ENCODE results near the gene TULP1. TPM values are rescaled to one million over a fixed set of nuclear protein-coding genes. Genes with fewer than 3 reads are reported as not detected.

TULP1 gene
- total and polyA plus RNA-seq, 2 of the 4 experiments (the other 2 are of a cell fraction) = not detected

DNA sequence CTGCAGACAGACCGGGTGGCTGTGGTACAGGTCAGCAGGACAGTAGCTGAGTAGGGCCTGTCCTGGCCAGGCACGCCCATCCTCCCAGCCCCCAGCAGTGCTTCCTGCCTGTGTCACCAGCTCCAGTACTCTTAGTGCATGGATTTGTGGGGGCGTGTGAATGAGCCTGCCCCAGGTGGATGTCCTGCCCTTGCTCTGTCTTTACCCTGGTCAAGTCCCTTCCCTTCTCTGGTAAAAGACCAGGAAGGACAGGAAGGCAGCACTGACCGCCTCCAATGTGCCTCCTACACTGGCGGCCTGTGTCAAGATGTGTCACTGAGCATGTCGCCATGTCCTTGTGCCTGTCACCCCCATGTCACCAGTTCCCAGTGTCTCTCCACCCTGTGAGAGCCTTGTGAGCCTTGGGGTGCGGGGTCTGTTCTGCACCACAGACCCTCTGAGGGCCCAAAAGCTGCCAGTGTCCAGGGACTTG, 27.7 kb downstream of the TULP1 start:
- peak overlapping the region; percentile 9; the same call in 1 of the 2 replicates for H3K4me2 ChIP-seq (ENCODE audit: low read depth, low read length)

More for the DNA sequence above, 27.7 kb downstream of the TULP1 start:
- Histone ChIP-seq H2AK9ac (replicated peaks; ENCODE audit: low read depth, low read length, poor library complexity) (peak overlapping the region; percentile 94), H3K23ac (ENCODE audit: low read depth, low read length) (peak overlapping the region; percentile 87; the same call in 1 of the 2 replicates), H3K36me3 (ENCODE audit: control insufficient read depth, insufficient read depth, low read length) (peaks cover 41% of the 10 kb centered on the region), H3K27ac (ENCODE audit: insufficient read depth, low read length) (peak overlapping the region; percentile 65), H2AFZ (replicated peaks; ENCODE audit: low read length, poor library complexity) (peak overlapping the region; percentile 85), H2BK120ac (ENCODE audit: low read depth, low read length) (peak overlapping the region; percentile 86), H4K8ac (ENCODE audit: low read depth in 2 of 2, low read length in 2 of 2) (peak overlapping the region; percentile 76 to 84), H2AK5ac (ENCODE audit: low read depth, low read length) (peak overlapping the region; percentile 99), H4K91ac (ENCODE audit: insufficient read depth, low read depth, low read length) (peak overlapping the region; percentile 96), H3K9me3 (ENCODE audit: control insufficient read depth, insufficient read depth, low read length) (no peaks in the 10 kb centered on the region), H2BK20ac (ENCODE audit: low read depth, low read length) (peak overlapping the region; percentile 82), H2BK5ac (ENCODE audit: low read depth, low read length, poor library complexity, severe bottlenecking) (peak overlapping the region; percentile 93), H3K4me1 (ENCODE audit: control insufficient read depth, insufficient read depth, low read length) (peaks cover 35% of the 10 kb centered on the region), H4K20me1 (ENCODE audit: insufficient read depth, low read length) (peaks cover 17% of the 10 kb centered on the region; the same call in 1 of the 2 replicates), H3K27me3 (ENCODE audit: control insufficient read depth, insufficient read depth, low read length) (no peaks in the 10 kb centered on the region), H3K18ac (ENCODE audit: low read depth, low read length) (peak overlapping the region; percentile 71), H3K79me1 (ENCODE audit: low read depth in 1 of 2, low read length in 2 of 2) (peaks cover 54 to 97% of the 10 kb centered on the region in 2 experiments), H3K56ac (ENCODE audit: extremely low read depth, insufficient read depth, low read length) (0 out of 2 replicates have a peak overlapping the region, but pooled peaks have one; percentile 36), H4K5ac (ENCODE audit: low read depth, low read length) (peak overlapping the region; percentile 52), H2BK15ac (ENCODE audit: low read depth, low read length) (peak overlapping the region; percentile 63; the same call in 2 of the 3 replicates), H3K4me3 (ENCODE audit: insufficient read depth, low read depth, low read length) (no peak overlapping the region), H3K9ac (ENCODE audit: low read depth, low read length) (peak overlapping the region; percentile 28; the same call in 1 of the 2 replicates), H3K9me1 (ENCODE audit: insufficient read depth, low read length) (peaks cover 36% of the 10 kb centered on the region), H3K4ac (ENCODE audit: low read depth, low read length) (peak overlapping the region; percentile 91), H3K14ac (replicated peaks; ENCODE audit: low read depth, low read length) (peak overlapping the region; percentile 78)
- TF ChIP-seq MAZ (IDR thresholded peaks at IDR 0.05; ENCODE audit: borderline replicate concordance, low read depth, low read length) (peak; percentile 31; the same call in 1 of the 2 replicates), RAD21 (IDR thresholded peaks at IDR 0.05; ENCODE audit: low read length) (no peak)
- WGBS, 2 experiments (ENCODE audit: extremely low coverage in 2 of 2, insufficient read length in 1 of 2) = 100% methylated on average over 2 of the region's 7 CpGs; no CpG with 5 or more reads in 1 of the 2 experiments
- BruUV-seq (replicated peaks) = no TSS peak
- in situ Hi-C loops (cut with MboI; ENCODE audit: low sequenced_read_pairs) (no loop called here), intact Hi-C loops (cut with micrococcal nuclease) (no loop called here), dilution Hi-C loops (cut with HindIII; ENCODE audit: low sequenced_read_pairs, unreplicated experiment) (no loop called here)
- ChIA-PET CTCF (interaction anchor here (0.6 kb wide), 1 partner anchor 22 kb away, joined by 4 read pairs; no protein-coding TSS in a partner anchor), POLR2A (ENCODE audit: unreplicated experiment) (no interaction called here)
- DNase-seq = peak; percentile 50
- ATAC-seq (ENCODE audit: low read depth) = peak; percentile 16

Measured in IMR-90 (cell line).